SK-N-SH (cell line): ENCODE data around the gene SEC16A. TPM values are rescaled to one million over a fixed set of nuclear protein-coding genes. Genes with fewer than 3 reads are reported as not detected.
A peak's percentile ranks its signal among the peaks of the same experiment; 100 is the strongest.

Experiments
- CTCF ChIA-PET: fragments of 300-600, 350-600 bp; formaldehyde crosslinking; extraction: SDS; loops from one replicate; lab custom pipeline; 2021; lab: Yijun Ruan, JAX
- POLR2A ChIA-PET: fragments of 350-600 bp; sonication (Branson Sonifier 250); formaldehyde crosslinking; extraction: SDS; loops from one replicate; lab custom pipeline; 2020; ENCODE audit warnings: antibody characterized with exemption, inconsistent platforms; lab: Yijun Ruan, JAX
- DNase-seq: peaks from one replicate; pipeline ENCODE4 v3.0.0; 2012
- H2AFZ ChIP-seq: fragments of 200-600 bp; sonication (generic); 2 replicates; pipeline ENCODE4 v1.8.1; 2016; ENCODE audit warnings: antibody characterized with exemption, mild to moderate bottlenecking, low read depth
- H3F3A ChIP-seq: fragments of 200-600 bp; sonication (generic); replicated peaks from 2 replicates; pipeline ENCODE3; 2016; ENCODE audit warnings: antibody characterized with exemption, mild to moderate bottlenecking; ENCODE audit not compliant: insufficient read depth
- H3K27ac ChIP-seq, 2 experiments: fragments of 200-500 bp in 1 of 2; fragments of 200-600 bp in 1 of 2; sonication (Bioruptor generic) in 1 of 2; sonication (generic), shearing (Covaris generic) in 1 of 2; 2 replicates each; pipeline versions ENCODE4 v1.5.1 to v1.6.1; 2014 to 2016; ENCODE audit warnings: low read depth in 2 of 2, inconsistent platforms in 1 of 2, low read length in 1 of 2, mild to moderate bottlenecking in 1 of 2, mixed read lengths in 1 of 2
- H3K27me3 ChIP-seq: fragments of 200-600 bp; sonication (generic), shearing (Covaris generic); 2 replicates; pipeline ENCODE4 v1.6.1; 2016; ENCODE audit warnings: mixed run types; ENCODE audit not compliant: insufficient read depth
- H3K36me3 ChIP-seq, 2 experiments: fragments of 200-500 bp in 1 of 2; fragments of 200-600 bp in 1 of 2; sonication (Bioruptor generic) in 1 of 2; sonication (generic) in 1 of 2; replicated peaks in 1 of 2; 2 replicates each; pipeline versions ENCODE3 to v1.5.1; 2014 to 2016; ENCODE audit warnings: low read length in 1 of 2, mild to moderate bottlenecking in 1 of 2; ENCODE audit not compliant: insufficient read depth in 2 of 2, control insufficient read depth in 1 of 2
- H3K4me1 ChIP-seq, 2 experiments: fragments of 200-500 bp in 1 of 2; fragments of 200-600 bp in 1 of 2; sonication (Bioruptor generic) in 1 of 2; sonication (generic), shearing (Covaris generic) in 1 of 2; 2 replicates each; pipeline versions ENCODE4 v1.5.1 to v1.6.1; 2014 to 2016; ENCODE audit warnings: low read depth in 1 of 2, low read length in 1 of 2, mixed run types in 1 of 2; ENCODE audit not compliant: insufficient read depth in 2 of 2, control insufficient read depth in 1 of 2
- H3K4me2 ChIP-seq: fragments of 200-600 bp; sonication (generic), shearing (Covaris generic); 2 replicates; pipeline ENCODE4 v1.6.1; 2017; ENCODE audit warnings: mixed run types
- H3K4me3 ChIP-seq, 2 experiments: fragments of 200-500 bp in 1 of 2; fragments of 200-600 bp in 1 of 2; sonication (Bioruptor generic) in 1 of 2; sonication (generic), shearing (Covaris generic) in 1 of 2; 2 replicates each; pipeline versions ENCODE4 v1.5.1 to v1.8.1; 2014 to 2016; ENCODE audit warnings: low read depth in 2 of 2, inconsistent platforms in 1 of 2, low read length in 1 of 2, mild to moderate bottlenecking in 1 of 2, mixed read lengths in 1 of 2, moderate library complexity in 1 of 2
- H3K79me2 ChIP-seq: fragments of 200-600 bp; sonication (generic); 2 replicates; pipeline ENCODE4 v1.8.1; 2017; ENCODE audit warnings: mild to moderate bottlenecking; ENCODE audit not compliant: insufficient read depth
- H3K9ac ChIP-seq: fragments of 200-600 bp; sonication (generic); 2 replicates; pipeline ENCODE4 v1.6.1; 2017; ENCODE audit warnings: mixed run types
- H3K9me2 ChIP-seq: fragments of 200-600 bp; sonication (generic); 2 replicates; pipeline ENCODE4 v1.6.1; 2017; ENCODE audit warnings: mixed run types
- H3K9me3 ChIP-seq: fragments of 200-600 bp; sonication (generic); 2 replicates; pipeline ENCODE4 v1.6.1; 2017; ENCODE audit warnings: mixed run types, mild to moderate bottlenecking, moderate library complexity
- H4K20me1 ChIP-seq: fragments of 200-600 bp; sonication (generic); 2 replicates; pipeline ENCODE4 v1.6.1; 2017; ENCODE audit warnings: mild to moderate bottlenecking, mixed run types; ENCODE audit not compliant: insufficient read depth
- CHD2 ChIP-seq: fragments of 150-350 bp; IDR thresholded peaks from 2 replicates; pipeline ENCODE4 v1.6.1; 2018; ENCODE audit warnings: low read length; ENCODE audit not compliant: partially characterized antibody
- CTCF ChIP-seq: fragments of 200-600 bp; sonication (generic); IDR thresholded peaks from 2 replicates; pipeline ENCODE4 v1.6.1; 2017; ENCODE audit warnings: antibody characterized with exemption, mild to moderate bottlenecking, moderate library complexity
- ELF1 ChIP-seq: IDR thresholded peaks from 2 replicates; pipeline ENCODE4 v1.4.0; 2012
- FOSL2 ChIP-seq: IDR thresholded peaks from 2 replicates; pipeline ENCODE4 v1.4.0; 2012; ENCODE audit warnings: low read depth, mild to moderate bottlenecking, moderate library complexity, borderline replicate concordance
- FOXJ3 ChIP-seq: sonication (generic); formaldehyde crosslinking; IDR thresholded peaks from 2 replicates; pipeline ENCODE4 v1.5.1; 2020; ENCODE audit warnings: mild to moderate bottlenecking, missing genetic modification reagents
- GATA2 ChIP-seq: sonication (generic); formaldehyde crosslinking; IDR thresholded peaks from 2 replicates; pipeline ENCODE4 v1.5.0; 2020; ENCODE audit warnings: mild to moderate bottlenecking, missing genetic modification reagents
- IRF3 ChIP-seq: fragments of 150-350 bp; IDR thresholded peaks from 2 replicates; pipeline ENCODE4 v1.6.1; 2016; ENCODE audit warnings: mild to moderate bottlenecking, low read depth, low read length
- MAX ChIP-seq: IDR thresholded peaks from 2 replicates; pipeline ENCODE4 v1.4.0; 2012; ENCODE audit warnings: low read depth
- NFIC ChIP-seq: IDR thresholded peaks from 2 replicates; pipeline ENCODE4 v1.4.0; 2012; ENCODE audit warnings: borderline replicate concordance
- RAD21 ChIP-seq: IDR thresholded peaks from 2 replicates; pipeline ENCODE4 v1.6.1; 2012; ENCODE audit warnings: mild to moderate bottlenecking, low read length
- RCOR1 ChIP-seq: fragments of 150-350 bp; IDR thresholded peaks from 2 replicates; pipeline ENCODE4 v1.6.1; 2017; ENCODE audit warnings: antibody characterized with exemption, low read length
- RFX5 ChIP-seq: IDR thresholded peaks from 2 replicates; pipeline ENCODE4 v1.6.1; 2012; ENCODE audit warnings: mild to moderate bottlenecking, improper control_type of control experiment, low read length
- RXRA ChIP-seq: IDR thresholded peaks from 2 replicates; pipeline ENCODE4 v1.4.0; 2012; ENCODE audit warnings: low read depth, mild to moderate bottlenecking, borderline replicate concordance
- SIN3A ChIP-seq: IDR thresholded peaks from 2 replicates; pipeline ENCODE4 v1.6.1; 2012; ENCODE audit warnings: low read depth, mild to moderate bottlenecking, low read length, moderate library complexity, borderline replicate concordance
- SMC3 ChIP-seq: IDR thresholded peaks from 2 replicates; pipeline ENCODE4 v1.6.1; 2012; ENCODE audit warnings: low read depth, low read length, improper control_type of control experiment
- TCF12 ChIP-seq: IDR thresholded peaks from 2 replicates; pipeline ENCODE4 v1.4.0; 2012
- TEAD4 ChIP-seq: IDR thresholded peaks from 2 replicates; pipeline ENCODE4 v1.4.0; 2012; ENCODE audit warnings: mild to moderate bottlenecking, borderline replicate concordance; ENCODE audit not compliant: insufficient read depth
- WGBS: methylation state at CpG from one replicate; pipeline ENCODE4 v1.1.6; 2017; ENCODE audit warnings: low lambda C conversion rate; 5-methylcytosine and 5-hydroxymethylcytosine counted together
- polyA plus RNA-seq, 3 experiments: library from polyadenylated mRNA; depleted of rRNA; stranded (reverse); fragments of >200 nt; gene quantifications; 2 replicates each; pipeline ENCODE4 v1.2.3, GENCODE V29; 2012
- TF ChIP-seq, protein P1 (sequence below): IDR thresholded peaks from 2 replicates; pipeline ENCODE4; 2012

Gene SEC16A
- polyA plus RNA-seq, 1 of the 3 experiments (the other 2 are of a cell fraction): 25.9 TPM

- Histone ChIP-seq H3K9me2 (no peaks in the 10 kb centered on the region), H2AFZ (no peak overlapping the region), H3K27ac (peak overlapping the region; percentile 99 to 100; a peak in 3 of 4 replicates), H3K79me2 (peaks cover 25% of the 10 kb centered on the region), H3K9me3 (no peaks in the 10 kb centered on the region), H3K4me2 (peak overlapping the region; percentile 100), H3K4me1 (peaks cover 0 to 22% of the 10 kb centered on the region in 2 experiments; a peak in 2 of 4 replicates), H3K4me3 (peak overlapping the region; percentile 75 to 78; a peak in 3 of 4 replicates), H4K20me1 (peaks cover 17% of the 10 kb centered on the region), H3K9ac (peak overlapping the region; percentile 92; the same call in 1 of the 2 replicates), H3F3A (peaks cover 4% of the 10 kb centered on the region), H3K27me3 (no peaks in the 10 kb centered on the region), H3K36me3 (no peaks in the 10 kb centered on the region)
- TF ChIP-seq TCF12 (no peak), CHD2 (peak; percentile 27), CTCF (peak; percentile 79), RAD21 (peak; percentile 76), SMC3 (peak; percentile 88)
- TF ChIP-seq, protein P1, sequence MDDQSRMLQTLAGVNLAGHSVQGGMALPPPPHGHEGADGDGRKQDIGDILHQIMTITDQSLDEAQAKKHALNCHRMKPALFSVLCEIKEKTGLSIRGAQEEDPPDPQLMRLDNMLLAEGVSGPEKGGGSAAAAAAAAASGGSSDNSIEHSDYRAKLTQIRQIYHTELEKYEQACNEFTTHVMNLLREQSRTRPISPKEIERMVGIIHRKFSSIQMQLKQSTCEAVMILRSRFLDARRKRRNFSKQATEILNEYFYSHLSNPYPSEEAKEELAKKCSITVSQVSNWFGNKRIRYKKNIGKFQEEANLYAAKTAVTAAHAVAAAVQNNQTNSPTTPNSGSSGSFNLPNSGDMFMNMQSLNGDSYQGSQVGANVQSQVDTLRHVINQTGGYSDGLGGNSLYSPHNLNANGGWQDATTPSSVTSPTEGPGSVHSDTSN: no peak
- POLR2A ChIA-PET: interaction anchor here (1.5 to 2.4 kb wide), 2 partner anchors 140 to 146 kb away, joined by 3 to 8 read pairs; no protein-coding TSS in a partner anchor
- DNase-seq: peak; percentile 81
- CTCF ChIA-PET: interaction anchor here (0.6 to 8.2 kb wide), 53 partner anchors 10 to 299 kb away, joined by 3 to 320 read pairs (median 5); no protein-coding TSS in a partner anchor
- 36% methylated on average over 18 of the region's 21 CpGs for WGBS
These were observed 2.5 kb upstream of the SEC16A start for GRCh38 chr9:136485049-136486045.

GRCh38 chr9:136484153-136485048 is 1.6 kb upstream of the SEC16A start:
- no peak for DNase-seq
- no peaks in the 10 kb centered on the region for H3K36me3 ChIP-seq
- H3K9ac ChIP-seq: peak overlapping the region; percentile 92
- peaks cover 27% of the 10 kb centered on the region for H4K20me1 ChIP-seq
- no peaks in the 10 kb centered on the region for H3K9me3 ChIP-seq
- POLR2A ChIA-PET: interaction anchor here (0.7 to 2.4 kb wide), 4 partner anchors 11 to 147 kb away, joined by 3 to 8 read pairs (median 3); no protein-coding TSS in a partner anchor
- CTCF ChIA-PET: interaction anchor here (0.7 to 8.2 kb wide), 48 partner anchors 9 to 298 kb away, joined by 3 to 320 read pairs (median 5); no protein-coding TSS in a partner anchor
- H3K4me3 ChIP-seq: peak overlapping the region; percentile 75 to 78
- peak overlapping the region; percentile 99 to 100 for H3K27ac ChIP-seq
- peaks cover 4% of the 10 kb centered on the region for H3F3A ChIP-seq
- no peaks in the 10 kb centered on the region for H3K27me3 ChIP-seq
- no peaks in the 10 kb centered on the region for H3K9me2 ChIP-seq
- WGBS: 8% methylated on average over 16 of the region's 59 CpGs
- peak overlapping the region; percentile 100 for H3K4me2 ChIP-seq
- H3K4me1 ChIP-seq: peaks cover 0 to 22% of the 10 kb centered on the region in 2 experiments; a peak in 2 of 4 replicates
- H3K79me2 ChIP-seq: peaks cover 34% of the 10 kb centered on the region
- peak overlapping the region; percentile 68; the same call in 1 of the 2 replicates for H2AFZ ChIP-seq
- TF ChIP-seq FOSL2: no peak
- TF ChIP-seq IRF3: no peak
- TF ChIP-seq NFIC: no peak
- no peak for TF ChIP-seq RXRA
- no peak for TF ChIP-seq GATA2 (CRISPR knock-in tag)
- TF ChIP-seq RAD21: no peak
- no peak for TF ChIP-seq ELF1
- no peak for TF ChIP-seq TEAD4
- no peak for TF ChIP-seq RFX5
- no peak; the same call in 1 of the 2 replicates for TF ChIP-seq MAX
- no peak for TF ChIP-seq FOXJ3
- no peak for TF ChIP-seq CHD2
- TF ChIP-seq RCOR1: no peak
- TF ChIP-seq SIN3A: no peak
